K562 (cell line): ENCODE measurements around the gene CELSR1. TPM values are rescaled to one million over a fixed set of nuclear protein-coding genes. Genes with fewer than 3 reads are reported as not detected.

ENCODE experiments used
- BRD4 ChIP-seq: fragments of 200-600 bp; sonication (generic); IDR thresholded peaks from 2 replicates; pipeline ENCODE4 v1.6.1; 2017; ENCODE audit warnings: inconsistent platforms
- CCNT2 ChIP-seq: IDR thresholded peaks from 2 replicates; pipeline ENCODE4 v1.6.1; 2011; ENCODE audit warnings: borderline replicate concordance, low read depth, mild to moderate bottlenecking, moderate library complexity, mixed read lengths, low read length; ENCODE audit not compliant: insufficient read length; ENCODE audit errors: extremely low read depth
- CTBP1 ChIP-seq: fragments of 450-650 bp; IDR thresholded peaks from 2 replicates; pipeline ENCODE4 v1.6.1; 2016; ENCODE audit warnings: borderline replicate concordance
- CTCF ChIP-seq, 3 experiments: IDR thresholded peaks in 2 of 3; conservative IDR thresholded peaks in 1 of 3; 2 replicates each; pipeline ENCODE4 v1.5.1; 2011 to 2012; ENCODE audit warnings: low read length in 3 of 3, mild to moderate bottlenecking in 3 of 3, control low read depth in 2 of 3, improper control_type of control experiment in 1 of 3, inconsistent platforms in 1 of 3, low read depth in 1 of 3, mixed read lengths in 1 of 3, moderate library complexity in 1 of 3; ENCODE audit not compliant: insufficient read depth in 2 of 3
- FOXA1 ChIP-seq: fragments of 450-650 bp; IDR thresholded peaks from 2 replicates; pipeline ENCODE4 v1.6.1; 2016; ENCODE audit warnings: mild to moderate bottlenecking, borderline replicate concordance
- GMEB1 ChIP-seq: fragments of 250-450 bp; sonication (Bioruptor Pico); IDR thresholded peaks from 2 replicates; pipeline ENCODE4 v1.4.0; 2020; ENCODE audit warnings: mild to moderate bottlenecking
- HNRNPUL1 ChIP-seq: fragments of 200-400 bp; formaldehyde crosslinking; IDR thresholded peaks from 2 replicates; pipeline ENCODE4 v1.6.1; 2017; ENCODE audit warnings: low read length
- IFI16 ChIP-seq: fragments of 250-450 bp; sonication (Bioruptor Pico); IDR thresholded peaks from 2 replicates; pipeline ENCODE4 v2.1.2; 2022; ENCODE audit warnings: mild to moderate bottlenecking, inconsistent platforms
- JUND ChIP-seq, 2 experiments: IDR thresholded peaks; 2 replicates in 1 of 2; 3 replicates in 1 of 2; pipeline ENCODE4 v1.6.1; 2011; ENCODE audit warnings: borderline replicate concordance in 2 of 2, low read depth in 2 of 2, low read length in 2 of 2, improper control_type of control experiment in 1 of 2, missing biosample characterization in 1 of 2, missing genetic modification characterization in 1 of 2, missing genetic modification reagents in 1 of 2
- MAX ChIP-seq: sonication (generic); formaldehyde crosslinking; IDR thresholded peaks from 2 replicates; pipeline ENCODE4 v1.9.0; 2022; ENCODE audit warnings: mild to moderate bottlenecking, missing genetic modification reagents
- MTA1 ChIP-seq: fragments of 450-650 bp; IDR thresholded peaks from 2 replicates; pipeline ENCODE4 v1.6.1; 2017; ENCODE audit warnings: borderline replicate concordance
- NFE2 ChIP-seq: IDR thresholded peaks from 2 replicates; pipeline ENCODE4 v1.6.1; 2014; ENCODE audit warnings: antibody characterized with exemption, low read depth
- POLR2AphosphoS2 ChIP-seq: IDR thresholded peaks from 2 replicates; pipeline ENCODE4 v1.6.1; 2012; ENCODE audit warnings: low read length, improper control_type of control experiment
- POLR2B ChIP-seq: fragments of 450-650 bp; IDR thresholded peaks from 2 replicates; pipeline ENCODE4 v1.6.1; 2018; ENCODE audit warnings: low read depth; ENCODE audit not compliant: partially characterized antibody
- POLR2H ChIP-seq: IDR thresholded peaks from 2 replicates; pipeline ENCODE4 v1.6.1; 2016; ENCODE audit warnings: missing genetic modification characterization, low read depth, mild to moderate bottlenecking, control low read depth, missing compliant biosample characterization, moderate library complexity
- POLR3A ChIP-seq: IDR thresholded peaks from 2 replicates; pipeline ENCODE4 v1.6.1; 2011; ENCODE audit warnings: borderline replicate concordance, mild to moderate bottlenecking, moderate library complexity; ENCODE audit not compliant: insufficient read length, insufficient read depth; ENCODE audit errors: extremely low read depth
- PPARD ChIP-seq: fragments of 250-450 bp; sonication (Bioruptor Pico); IDR thresholded peaks from 2 replicates; pipeline ENCODE4 v1.8.0; 2022; ENCODE audit warnings: inconsistent platforms, mild to moderate bottlenecking, moderate library complexity
- RAD21 ChIP-seq, 2 experiments: fragments of 250-450 bp in 1 of 2; fragments of 450-650 bp in 1 of 2; sonication (Bioruptor Pico) in 1 of 2; formaldehyde crosslinking in 1 of 2; IDR thresholded peaks in 1 of 2; conservative IDR thresholded peaks in 1 of 2; 2 replicates each; pipeline versions ENCODE4 v1.4.0 to v1.8.0; 2020 to 2022; ENCODE audit warnings: mild to moderate bottlenecking in 2 of 2, moderate library complexity in 1 of 2
- RCOR1 ChIP-seq, 2 experiments: IDR thresholded peaks; 2 replicates each; pipeline ENCODE4 v1.6.1; 2012; ENCODE audit warnings: low read depth in 2 of 2, low read length in 2 of 2, borderline replicate concordance in 1 of 2, improper control_type of control experiment in 1 of 2
- SIX5 ChIP-seq, 2 experiments: IDR thresholded peaks; 2 replicates each; pipeline ENCODE4 v1.6.1; 2011; ENCODE audit warnings: low read length in 2 of 2, borderline replicate concordance in 1 of 2, low read depth in 1 of 2, mild to moderate bottlenecking in 1 of 2, moderate library complexity in 1 of 2; ENCODE audit not compliant: insufficient read depth in 1 of 2
- SLC30A9 ChIP-seq: fragments of 250-450 bp; sonication (Bioruptor Pico); IDR thresholded peaks from 2 replicates; pipeline ENCODE4 v1.8.0; 2022; ENCODE audit warnings: mild to moderate bottlenecking, moderate library complexity
- SRSF9 ChIP-seq: fragments of 200-400 bp; formaldehyde crosslinking; IDR thresholded peaks from 2 replicates; pipeline ENCODE4 v1.6.1; 2017; ENCODE audit warnings: low read depth, low read length, borderline replicate concordance
- STAG1 ChIP-seq: sonication (generic); formaldehyde crosslinking; IDR thresholded peaks from 2 replicates; pipeline ENCODE4 v1.5.0; 2020; ENCODE audit warnings: missing genetic modification reagents, borderline replicate concordance
- XRCC5 ChIP-seq: fragments of 200-400 bp; formaldehyde crosslinking; IDR thresholded peaks from 2 replicates; pipeline ENCODE4 v1.6.1; 2017; ENCODE audit warnings: low read depth, mild to moderate bottlenecking, low read length
- ZNF311 ChIP-seq: fragments of 250-450 bp; sonication (Bioruptor Pico); IDR thresholded peaks from 2 replicates; pipeline ENCODE4 v1.4.0; 2020; ENCODE audit warnings: mild to moderate bottlenecking, moderate library complexity
- ZNF431 ChIP-seq: sonication (generic); formaldehyde crosslinking; IDR thresholded peaks from 2 replicates; pipeline ENCODE4 v1.8.0; 2022; ENCODE audit warnings: mild to moderate bottlenecking, missing genetic modification reagents
- polyA plus RNA-seq, 8 experiments: library from polyadenylated mRNA; depleted of rRNA in 4 of 8; stranded (reverse) in 5 of 8; unstranded in 3 of 8; fragments of >200 nt; fragmentation: Nextera tagmentation in 2 of 8; fragmentation: Illumina TruSeq in 1 of 8; extraction: Ambion mirVana in 2 of 8; extraction: Trizol in 1 of 8; gene quantifications; 2 replicates each; pipeline versions ENCODE4 v1.2.1 to v1.2.3, GENCODE V29; 2011 to 2014; ENCODE audit warnings: inconsistent platforms in 1 of 8, missing spikeins in 1 of 8
- total RNA-seq, 7 experiments: library from RNA; depleted of rRNA in 6 of 7; stranded (reverse); fragments of >200 nt in 6 of 7; fragmentation: Illumina TruSeq in 2 of 7; extraction: Trizol in 2 of 7; gene quantifications; 2 replicates each; pipeline versions ENCODE4 v1.2.1 to v1.2.3, GENCODE V29; 2011 to 2021; ENCODE audit warnings: low replicate concordance in 1 of 7

CELSR1 gene
- total and polyA plus RNA-seq, 9 of the 15 experiments (the other 6 are each of a cell fraction or from before 2014, with no cell fraction given) = under 0.01 to 0.09 TPM; not detected in 7

- TF ChIP-seq CCNT2 (no peak), XRCC5 (peak; percentile 39; the same call in 1 of the 2 replicates), PPARD (CRISPR knock-in tag) (no peak), POLR2B (no peak), ZNF311 (CRISPR knock-in tag) (no peak), SLC30A9 (CRISPR knock-in tag) (no peak), MAX (CRISPR knock-in tag) (no peak), NFE2 (no peak), SIX5 (IDR thresholded peaks at IDR 0.05; ENCODE audit: borderline replicate concordance in 1 of 2, insufficient read depth in 1 of 2, low read depth in 1 of 2, low read length in 2 of 2) (no peak), BRD4 (no peak), IFI16 (CRISPR knock-in tag) (no peak), ZNF431 (CRISPR knock-in tag) (no peak), HNRNPUL1 (no peak), GMEB1 (CRISPR knock-in tag) (no peak), FOXA1 (no peak), CTBP1 (peak; percentile 26; the same call in 1 of the 2 replicates), CTCF (IDR thresholded peaks at IDR 0.05 in 2 of 3, conservative IDR thresholded peaks at IDR 0.05 in 1 of 3; ENCODE audit: insufficient read depth in 2 of 3, low read depth in 1 of 3, low read length in 3 of 3) (peak; percentile 78 to 85 (median 81)), RCOR1 (IDR thresholded peaks at IDR 0.05; ENCODE audit: borderline replicate concordance in 1 of 2, low read depth in 2 of 2, low read length in 2 of 2) (peak in 1 of 2 experiments; percentile 27; a peak in 1 of 4 replicates), SRSF9 (no peak), POLR2H (tag) (no peak), POLR3A (no peak), MTA1 (no peak), RAD21 (CRISPR knock-in tag; conservative IDR thresholded peaks at IDR 0.05 in 1 of 2, IDR thresholded peaks at IDR 0.05 in 1 of 2) (peak; percentile 46 to 78), JUND (IDR thresholded peaks at IDR 0.05; ENCODE audit: borderline replicate concordance, low read depth, low read length) (0 out of 2 replicates have a peak, but pooled peaks have one; percentile 14), JUND (tag; IDR thresholded peaks at IDR 0.05; ENCODE audit: borderline replicate concordance, low read depth, low read length) (no peak), STAG1 (CRISPR knock-in tag) (peak; percentile 59; the same call in 1 of the 2 replicates), POLR2AphosphoS2 (no peak)
- TF ChIP-seq, all 486 proteins: peak for 9
Measured at GRCh38 chr22:46367707-46368191, 169.7 kb downstream of the CELSR1 start (continued).
